Ecto neural progenitor cell (in vitro differentiated cells): ENCODE results near the gene SBNO2.

Experiments used
- DNase-seq: peaks from one replicate; pipeline ENCODE4 v3.0.0-alpha.2; 2018; ENCODE audit warnings: low spot score

The SBNO2 gene, protein sequence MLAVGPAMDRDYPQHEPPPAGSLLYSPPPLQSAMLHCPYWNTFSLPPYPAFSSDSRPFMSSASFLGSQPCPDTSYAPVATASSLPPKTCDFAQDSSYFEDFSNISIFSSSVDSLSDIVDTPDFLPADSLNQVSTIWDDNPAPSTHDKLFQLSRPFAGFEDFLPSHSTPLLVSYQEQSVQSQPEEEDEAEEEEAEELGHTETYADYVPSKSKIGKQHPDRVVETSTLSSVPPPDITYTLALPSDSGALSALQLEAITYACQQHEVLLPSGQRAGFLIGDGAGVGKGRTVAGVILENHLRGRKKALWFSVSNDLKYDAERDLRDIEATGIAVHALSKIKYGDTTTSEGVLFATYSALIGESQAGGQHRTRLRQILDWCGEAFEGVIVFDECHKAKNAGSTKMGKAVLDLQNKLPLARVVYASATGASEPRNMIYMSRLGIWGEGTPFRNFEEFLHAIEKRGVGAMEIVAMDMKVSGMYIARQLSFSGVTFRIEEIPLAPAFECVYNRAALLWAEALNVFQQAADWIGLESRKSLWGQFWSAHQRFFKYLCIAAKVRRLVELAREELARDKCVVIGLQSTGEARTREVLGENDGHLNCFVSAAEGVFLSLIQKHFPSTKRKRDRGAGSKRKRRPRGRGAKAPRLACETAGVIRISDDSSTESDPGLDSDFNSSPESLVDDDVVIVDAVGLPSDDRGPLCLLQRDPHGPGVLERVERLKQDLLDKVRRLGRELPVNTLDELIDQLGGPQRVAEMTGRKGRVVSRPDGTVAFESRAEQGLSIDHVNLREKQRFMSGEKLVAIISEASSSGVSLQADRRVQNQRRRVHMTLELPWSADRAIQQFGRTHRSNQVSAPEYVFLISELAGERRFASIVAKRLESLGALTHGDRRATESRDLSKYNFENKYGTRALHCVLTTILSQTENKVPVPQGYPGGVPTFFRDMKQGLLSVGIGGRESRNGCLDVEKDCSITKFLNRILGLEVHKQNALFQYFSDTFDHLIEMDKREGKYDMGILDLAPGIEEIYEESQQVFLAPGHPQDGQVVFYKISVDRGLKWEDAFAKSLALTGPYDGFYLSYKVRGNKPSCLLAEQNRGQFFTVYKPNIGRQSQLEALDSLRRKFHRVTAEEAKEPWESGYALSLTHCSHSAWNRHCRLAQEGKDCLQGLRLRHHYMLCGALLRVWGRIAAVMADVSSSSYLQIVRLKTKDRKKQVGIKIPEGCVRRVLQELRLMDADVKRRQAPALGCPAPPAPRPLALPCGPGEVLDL (N-terminal part only)

DNA sequence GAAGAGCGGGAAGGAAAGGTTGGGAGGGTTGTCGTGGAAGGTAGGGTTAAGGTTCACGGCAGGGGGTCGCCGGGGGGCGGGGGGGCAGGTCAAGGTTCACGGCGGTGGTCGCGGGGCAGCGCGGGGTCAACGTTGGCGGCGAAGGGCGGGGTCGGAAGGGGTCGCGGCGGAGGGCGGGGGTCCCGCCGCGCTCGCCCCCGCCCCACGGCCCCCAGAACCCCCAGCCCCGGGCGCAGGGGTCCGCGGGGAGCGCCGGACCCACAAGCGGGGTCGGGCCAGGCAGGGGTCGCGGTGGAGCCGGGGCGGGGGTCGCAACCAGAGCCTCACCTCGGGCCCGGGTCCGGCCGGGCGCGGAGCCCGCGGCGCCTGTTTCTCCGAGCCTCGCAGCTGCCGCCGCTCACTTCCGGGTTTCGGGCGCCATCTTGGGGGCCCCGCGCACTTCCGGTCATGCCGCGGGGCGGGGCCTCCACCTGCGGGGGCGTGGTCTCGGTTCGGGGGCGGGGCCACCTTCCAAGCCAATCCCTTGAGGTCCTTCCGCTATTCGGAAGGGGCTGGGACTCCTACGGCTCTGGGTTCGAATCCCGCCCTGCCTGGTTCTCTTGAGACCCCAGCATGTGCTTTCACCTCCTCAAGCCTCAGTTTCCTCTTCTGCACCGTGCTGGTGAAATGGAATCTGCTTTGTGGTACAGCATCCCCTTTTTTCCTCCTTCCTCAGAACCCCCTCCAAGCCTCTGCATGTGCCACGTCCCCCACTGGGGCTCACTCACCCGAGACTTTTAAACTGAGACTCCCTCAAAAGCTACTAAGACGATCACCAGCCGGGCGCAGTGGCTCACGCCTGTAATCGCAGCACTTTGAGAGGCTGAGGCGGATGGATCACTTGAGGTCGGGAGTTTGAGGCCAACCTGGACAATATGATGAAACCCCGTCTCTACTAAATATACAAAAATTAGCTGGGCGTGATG is at the start of gene SBNO2:
Gene SBNO2 (minus strand): TSS at position 424 of the 965 bp plus-strand sequence. CDS start 19,992 bp downstream, outside the sequence.
- peak; percentile 97 for DNase-seq

DNA sequence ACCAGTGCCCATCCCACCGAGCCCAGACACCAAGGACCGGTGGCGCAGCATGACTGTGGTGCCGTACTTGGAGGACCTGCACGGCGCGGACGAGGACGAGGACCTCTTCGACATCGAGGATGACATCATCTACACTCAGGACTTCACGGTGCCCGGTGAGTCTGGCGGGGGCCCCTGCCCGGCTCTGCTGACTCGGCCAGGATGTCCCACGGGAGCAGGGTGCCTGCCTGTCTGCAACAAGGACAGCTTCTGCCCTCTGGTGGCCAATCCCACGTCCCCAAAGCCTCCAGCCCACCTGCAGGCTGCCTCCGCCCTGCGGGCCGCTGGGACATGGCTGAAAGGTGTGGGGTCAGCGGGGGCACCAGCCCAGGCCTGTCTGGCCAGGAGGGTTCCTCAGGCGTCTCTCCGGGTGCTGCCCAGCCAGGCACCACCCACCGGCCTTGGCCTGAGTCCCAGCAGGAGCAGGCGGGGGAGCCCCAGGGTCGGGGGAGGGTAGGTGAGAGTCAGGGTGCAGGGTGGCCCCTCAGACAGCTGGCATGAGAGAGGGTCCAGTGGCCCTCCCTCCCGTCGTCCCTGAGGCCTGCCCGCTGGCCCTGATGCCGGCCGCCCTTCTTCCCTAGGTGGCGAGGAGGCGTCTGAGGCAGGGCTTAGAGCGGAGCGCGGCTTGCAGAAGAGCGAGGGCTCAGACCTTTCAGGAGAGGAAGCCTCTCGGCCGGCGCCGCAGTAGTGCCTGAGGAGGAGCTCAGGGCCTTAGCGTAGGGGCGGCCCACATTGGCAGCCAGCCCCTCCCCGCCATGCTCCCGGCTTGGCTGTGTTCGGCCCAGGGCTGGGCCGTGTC is 49.2 kb upstream of the SBNO2 start:
- no peak for DNase-seq

DNA sequence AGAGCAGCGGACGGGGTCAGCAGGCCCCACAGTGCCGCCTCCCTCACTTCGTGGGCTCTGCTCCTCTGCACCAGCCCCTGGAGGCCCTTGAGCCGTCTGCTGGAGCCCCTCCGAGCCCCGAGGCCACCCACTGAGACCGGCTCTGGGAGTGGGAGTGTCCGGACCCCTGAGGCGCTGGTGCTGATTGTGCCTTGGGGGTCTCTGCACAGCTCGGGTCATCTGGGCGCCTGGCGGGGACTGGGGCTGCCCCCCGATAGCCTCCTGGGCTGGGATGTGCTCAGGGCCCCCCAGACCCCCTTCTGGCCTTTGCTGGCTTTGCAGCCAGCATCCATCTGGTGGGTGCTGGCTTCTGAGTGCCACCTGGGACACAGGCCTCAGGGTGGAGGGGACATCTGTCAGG is 48.3 kb upstream of the SBNO2 start:
- no peak for DNase-seq

DNA sequence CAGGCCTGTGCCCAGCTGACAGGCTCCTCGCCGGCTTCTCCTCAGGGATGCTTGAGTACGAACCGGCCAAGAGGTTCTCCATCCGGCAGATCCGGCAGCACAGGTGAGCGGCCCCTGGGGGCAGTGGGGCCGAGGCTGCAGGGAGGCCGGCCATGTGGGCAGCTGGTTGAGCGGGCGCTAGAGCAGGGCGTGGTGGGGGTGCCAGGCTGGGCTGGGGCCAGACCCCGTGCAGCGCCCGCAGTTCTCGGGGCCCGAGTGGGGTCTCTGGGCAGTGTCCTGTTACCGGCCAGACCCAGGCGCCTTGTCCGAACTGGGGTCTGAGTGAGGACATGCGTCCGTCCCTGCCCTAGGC is 47.8 kb upstream of the SBNO2 start:
- DNase-seq: no peak

DNA sequence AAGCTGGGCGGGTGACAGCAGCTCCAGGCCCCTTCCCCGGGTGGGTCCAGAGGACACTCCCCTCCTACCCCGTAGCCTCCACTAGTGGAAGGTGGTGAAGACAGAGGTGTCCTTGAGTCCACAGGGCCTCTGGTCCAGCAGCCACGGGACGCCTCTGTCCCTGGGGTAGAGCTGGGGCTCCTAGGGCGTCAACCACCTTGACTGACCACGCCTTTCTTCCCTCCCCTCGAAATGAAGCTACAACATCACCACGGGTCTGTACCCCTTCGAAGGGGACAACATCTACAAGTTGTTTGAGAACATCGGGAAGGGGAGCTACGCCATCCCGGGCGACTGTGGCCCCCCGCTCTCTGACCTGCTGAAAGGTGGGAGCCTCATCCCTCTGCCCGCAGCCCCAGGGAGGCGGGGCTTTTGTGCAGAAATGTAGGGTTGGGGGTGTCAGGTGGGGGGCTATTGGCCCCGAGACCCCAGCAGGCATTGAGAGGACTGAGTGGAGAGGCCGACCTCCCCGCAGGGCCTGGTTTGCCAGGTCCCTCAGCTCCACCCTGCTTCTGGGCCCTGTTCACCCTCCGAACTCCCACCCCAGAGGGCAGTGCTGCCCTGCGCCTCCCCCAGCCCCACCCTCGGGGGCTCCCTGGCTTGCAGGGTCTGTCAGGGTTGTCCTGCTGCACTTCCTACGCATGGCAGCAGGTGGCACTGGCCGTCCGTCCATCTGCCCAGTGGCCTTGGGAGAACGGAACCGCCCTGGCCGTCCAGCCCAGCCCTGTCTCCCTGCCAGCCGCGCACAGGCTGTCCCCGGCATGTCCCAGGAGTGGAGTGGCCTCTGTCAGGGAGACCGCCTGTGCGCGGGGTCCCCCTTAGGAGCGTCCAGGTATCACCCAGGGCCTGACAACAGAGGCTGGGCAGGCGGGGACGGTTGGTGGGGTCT is 47.2 kb upstream of the SBNO2 start:
- peak; percentile 78 for DNase-seq

DNA sequence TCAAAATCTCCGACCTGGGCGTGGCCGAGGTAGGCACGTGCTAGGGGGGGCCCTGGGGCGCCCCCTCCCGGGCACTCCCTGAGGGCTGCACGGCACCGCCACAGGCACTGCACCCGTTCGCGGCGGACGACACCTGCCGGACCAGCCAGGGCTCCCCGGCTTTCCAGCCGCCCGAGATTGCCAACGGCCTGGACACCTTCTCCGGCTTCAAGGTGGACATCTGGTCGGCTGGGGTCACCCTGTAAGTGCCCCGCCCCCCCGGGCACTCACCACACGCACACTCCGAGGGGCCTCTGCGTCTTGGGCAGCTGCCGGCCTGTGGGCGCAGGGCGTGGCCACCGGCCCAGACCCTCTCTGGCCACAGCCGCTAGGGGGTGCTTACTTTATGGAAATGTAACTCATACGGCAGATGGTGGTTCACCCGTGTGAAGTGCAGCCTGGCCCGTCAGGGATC is 46.4 kb upstream of the SBNO2 start:
- DNase-seq: no peak

DNA sequence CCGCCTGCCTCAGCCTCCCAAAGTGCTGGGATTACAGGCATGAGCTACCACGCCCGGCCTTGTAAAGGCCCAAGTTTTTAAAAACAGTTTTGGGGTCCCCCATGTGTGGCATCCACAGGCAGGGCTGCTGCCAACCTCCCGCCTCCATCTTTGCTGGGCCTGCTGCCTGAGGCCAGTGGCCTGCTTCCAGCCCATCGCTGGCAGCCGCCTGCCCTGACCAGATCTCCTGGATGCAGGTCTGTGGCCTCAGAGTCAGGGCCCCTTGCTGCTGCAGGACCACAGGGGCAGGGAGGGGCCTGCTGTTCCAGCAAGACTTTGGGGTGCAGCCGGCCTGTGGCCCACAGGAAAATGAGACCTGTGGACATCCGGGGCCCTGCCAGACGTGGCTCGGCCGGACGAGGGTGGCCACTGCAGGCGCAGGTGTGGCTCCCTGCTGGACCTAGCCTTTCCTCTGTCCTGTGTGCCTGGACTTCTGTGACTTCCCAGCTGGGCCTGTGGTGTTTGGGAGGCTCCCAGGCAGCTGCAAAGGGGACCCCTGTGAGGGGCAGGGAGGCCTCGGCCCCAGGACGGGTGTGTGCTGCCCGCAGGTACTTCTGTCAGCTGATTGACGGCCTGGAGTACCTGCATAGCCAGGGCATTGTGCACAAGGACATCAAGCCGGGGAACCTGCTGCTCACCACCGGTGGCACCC is 45.9 kb upstream of the SBNO2 start:
- no peak for DNase-seq

DNA sequence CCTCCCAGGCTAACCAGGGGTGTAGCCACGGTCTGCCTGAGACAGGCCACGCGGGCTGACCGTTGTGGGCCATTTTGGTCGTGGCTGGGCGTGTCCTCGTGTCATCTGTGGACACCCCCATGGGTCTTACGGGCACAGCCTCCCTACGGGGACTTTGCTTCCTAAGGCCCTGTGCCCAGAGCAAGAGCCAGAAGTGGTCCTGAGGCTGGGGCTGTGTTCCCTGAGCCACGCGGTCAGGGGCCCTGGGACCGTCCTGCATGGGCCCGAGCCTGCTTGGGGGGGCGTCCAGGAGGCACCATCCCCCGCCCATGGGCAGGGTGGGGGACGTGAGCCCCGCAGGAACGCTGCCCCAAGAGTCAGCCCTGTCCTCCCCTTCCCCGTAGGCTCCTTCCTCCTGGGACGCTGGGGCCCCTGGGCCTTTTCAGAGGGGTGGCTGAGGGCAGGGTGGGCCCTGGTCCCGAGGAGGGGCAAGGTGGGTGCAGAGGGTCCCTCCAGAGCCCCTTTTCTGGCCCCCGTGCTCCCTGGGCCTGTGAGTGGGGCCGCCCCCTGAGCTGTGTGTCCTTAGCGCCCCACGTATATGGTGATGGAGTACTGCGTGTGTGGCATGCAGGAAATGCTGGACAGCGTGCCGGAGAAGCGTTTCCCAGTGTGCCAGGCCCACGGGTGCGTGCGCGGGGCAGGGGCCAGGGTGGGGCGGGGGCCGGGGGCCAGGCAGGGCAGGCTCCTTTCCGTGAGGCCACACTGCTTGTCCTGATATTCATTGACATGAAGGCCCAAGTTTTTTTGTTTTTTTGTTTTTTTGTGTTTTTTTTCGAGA is 44.9 kb upstream of the SBNO2 start:
- no peak for DNase-seq

DNA sequence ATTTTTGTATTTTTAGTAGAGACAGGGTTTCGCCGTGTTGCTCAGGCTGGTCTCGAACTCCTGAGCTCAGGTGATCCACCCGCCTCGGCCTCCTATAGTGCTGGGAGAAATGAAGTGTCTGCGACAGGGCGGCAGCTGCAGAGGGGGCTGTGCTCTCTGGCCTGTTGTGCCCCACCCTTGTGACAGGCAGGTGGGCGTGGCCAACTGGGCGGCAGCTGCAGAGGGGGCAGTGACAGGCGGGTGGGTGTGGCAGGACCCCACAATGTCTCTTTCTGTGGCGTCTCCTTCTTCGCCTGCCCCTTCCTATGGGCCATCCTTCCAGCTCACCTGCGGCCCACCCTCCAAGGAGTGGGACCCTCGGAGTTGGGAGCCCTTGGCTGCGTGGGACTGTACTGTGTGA is 43.3 kb upstream of the SBNO2 start:
- no peak for DNase-seq

DNA sequence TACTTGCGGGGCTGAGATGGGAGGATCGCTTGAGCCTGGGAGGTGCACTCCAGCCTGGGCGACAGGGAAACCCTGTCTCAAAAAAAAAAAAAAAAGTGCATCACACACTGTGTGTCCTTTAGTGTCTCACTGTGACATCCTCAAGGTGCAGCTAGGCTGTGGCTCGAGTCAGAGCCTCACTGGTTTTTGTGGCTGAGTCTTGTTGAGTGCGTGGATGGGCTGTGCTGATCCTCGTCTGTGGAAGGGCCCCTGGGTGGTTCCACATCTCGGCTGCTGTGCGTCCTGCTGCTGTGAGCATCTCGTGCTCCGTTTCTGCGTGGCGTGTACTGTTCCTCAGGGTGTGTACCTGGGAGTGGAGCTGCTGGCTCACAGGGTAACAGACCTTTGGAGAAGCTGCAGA is 42.7 kb upstream of the SBNO2 start:
- no peak for DNase-seq

DNA sequence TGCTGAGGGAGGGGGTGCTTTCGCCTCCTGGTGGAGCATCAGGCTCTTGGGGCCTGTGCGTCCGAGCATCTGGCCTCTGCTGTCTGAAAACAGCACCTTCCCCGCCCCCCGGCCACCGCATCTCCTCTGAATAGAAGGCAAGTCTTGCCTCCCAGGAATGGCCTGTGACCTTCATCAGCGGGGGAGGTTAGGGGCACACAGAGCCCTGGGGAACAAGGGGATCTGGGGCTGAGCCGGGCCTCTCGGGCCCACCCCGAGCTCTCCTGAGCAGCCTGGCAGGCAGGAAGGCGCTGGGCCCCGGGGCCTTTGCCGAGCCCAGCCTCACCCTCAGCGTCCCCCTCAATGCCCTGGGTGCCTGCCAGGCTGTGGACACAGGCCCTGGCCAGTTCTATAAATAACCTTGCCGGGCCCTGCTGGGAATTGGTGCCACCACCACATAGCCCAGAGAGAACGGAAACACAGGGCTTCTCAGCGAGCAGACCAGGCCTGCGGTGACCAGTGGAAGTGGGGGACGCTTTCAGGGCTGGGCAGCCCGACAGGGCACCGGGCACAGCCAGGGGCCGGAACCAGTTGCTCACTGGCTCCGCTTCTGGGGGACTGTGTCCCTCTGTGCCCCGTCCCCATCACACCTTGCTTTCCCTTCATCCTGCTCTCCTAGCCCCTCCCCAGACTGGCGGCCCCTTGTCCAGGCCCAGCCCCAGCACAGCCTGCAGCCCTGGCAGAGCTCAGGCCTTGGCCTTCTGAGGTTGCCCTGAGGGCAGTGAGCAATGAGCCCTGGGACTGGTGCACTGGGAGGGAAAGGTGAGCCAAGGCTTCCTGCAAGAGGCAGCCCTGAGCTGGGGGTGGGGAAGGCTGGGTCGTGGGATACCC is 41.0 kb upstream of the SBNO2 start:
- no peak for DNase-seq

DNA sequence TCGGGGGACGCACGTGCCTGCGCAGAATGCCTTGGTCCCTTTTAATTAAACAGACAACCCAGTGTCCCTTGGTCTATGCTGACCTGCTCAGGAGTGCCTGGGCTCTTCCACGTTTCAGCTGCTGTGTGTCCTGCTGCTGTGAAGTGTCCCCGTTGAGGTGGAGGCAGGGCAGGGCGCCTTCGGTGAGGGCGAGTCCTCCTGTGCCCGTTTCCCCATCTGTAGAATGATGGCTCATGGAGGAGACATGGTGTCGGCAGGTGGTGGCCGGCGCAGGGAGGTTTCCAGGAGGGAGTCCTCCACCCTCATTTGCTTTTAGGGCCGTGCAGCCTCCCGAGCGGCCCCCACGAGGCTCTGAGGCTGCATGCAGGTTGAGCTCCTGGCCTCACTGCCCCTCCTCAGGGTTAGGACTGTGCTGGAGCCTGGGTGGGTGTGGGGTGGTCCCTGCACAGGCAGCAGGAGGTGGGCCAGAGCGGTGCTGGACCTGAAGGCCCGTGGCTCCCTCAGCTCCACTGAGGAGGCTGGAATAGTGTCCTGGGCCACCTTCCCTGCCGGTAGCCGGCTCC is 40.3 kb upstream of the SBNO2 start:
- DNase-seq: no peak

DNA sequence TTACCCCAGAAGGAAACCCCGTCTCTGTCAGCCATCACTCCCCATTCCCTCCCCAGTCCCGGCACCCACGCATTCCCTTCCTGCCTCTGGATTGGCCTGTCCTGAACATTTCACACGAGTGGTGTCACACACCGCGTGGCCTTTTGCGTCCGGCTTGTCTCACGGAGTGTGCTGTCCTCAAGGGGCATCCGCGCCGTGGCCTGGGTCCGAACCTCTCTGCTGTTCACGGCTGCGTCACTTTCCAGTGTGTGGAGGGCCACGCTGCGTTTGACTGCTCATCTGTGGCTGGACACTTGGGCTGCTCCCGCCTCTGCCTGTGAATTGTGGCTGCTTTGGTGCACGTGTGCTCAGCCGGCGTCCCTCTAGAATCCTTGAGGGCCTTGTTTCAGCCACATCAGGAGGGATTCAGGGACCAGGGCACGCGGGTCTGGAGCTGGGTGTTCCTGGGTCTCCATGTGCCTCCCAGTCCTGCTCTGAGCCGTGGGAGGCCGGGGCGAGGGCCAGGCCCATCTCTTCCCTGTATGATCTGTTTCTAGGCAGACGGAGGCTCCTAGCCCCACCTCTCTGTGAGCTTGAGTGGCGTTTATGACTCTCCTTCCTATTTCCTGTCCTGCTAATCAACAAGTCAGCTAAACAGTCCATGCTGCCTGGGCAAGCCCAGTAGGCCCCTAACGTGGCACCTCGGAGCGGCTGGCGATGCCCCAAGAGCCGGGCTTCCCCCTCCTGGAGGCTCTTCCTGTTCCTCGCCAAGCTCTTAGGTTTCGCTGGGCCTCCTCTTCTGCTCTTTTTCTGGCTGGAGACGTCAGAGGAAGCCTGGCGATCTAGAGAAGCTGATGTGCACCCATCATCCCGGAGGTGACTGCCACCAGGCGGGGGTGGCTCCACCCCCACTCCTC is 39.6 kb upstream of the SBNO2 start:
- no peak for DNase-seq

DNA sequence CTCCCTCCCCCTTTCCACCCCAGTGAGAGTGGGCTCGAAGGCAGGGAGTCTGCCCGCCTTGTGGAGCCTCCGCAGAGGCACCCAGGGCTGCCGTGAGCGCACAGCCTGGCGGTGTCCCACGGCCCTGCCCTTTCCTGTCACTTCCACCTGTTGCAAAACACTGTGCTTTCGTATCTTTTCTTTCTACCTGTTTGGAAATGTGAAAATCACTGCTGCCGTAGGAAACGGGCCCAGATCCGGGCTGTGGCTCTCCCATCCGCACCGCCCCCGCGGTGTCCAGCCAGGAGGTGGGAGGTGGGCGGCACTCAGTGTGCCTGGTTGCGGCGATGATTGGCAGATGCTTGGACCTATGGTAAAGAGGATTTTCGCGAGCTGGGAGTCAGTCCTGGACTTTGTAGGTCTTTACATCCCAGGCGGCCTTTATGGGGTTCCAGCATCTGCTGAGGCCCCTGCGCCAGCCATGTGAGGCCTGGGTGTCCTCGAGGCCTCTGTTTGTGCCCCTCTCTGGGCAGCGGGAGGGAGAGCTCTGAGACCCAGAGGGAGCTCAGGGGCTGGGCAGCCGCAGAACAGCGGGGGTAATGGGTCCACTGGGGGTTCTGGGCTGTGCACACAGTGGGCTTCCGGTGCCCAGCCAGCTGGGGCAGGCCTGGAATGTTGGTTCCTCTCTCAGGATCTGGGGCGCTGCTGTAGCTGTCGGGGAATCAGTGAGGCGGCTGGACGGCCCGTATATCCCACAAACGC is 37.6 kb upstream of the SBNO2 start:
- DNase-seq: no peak

DNA sequence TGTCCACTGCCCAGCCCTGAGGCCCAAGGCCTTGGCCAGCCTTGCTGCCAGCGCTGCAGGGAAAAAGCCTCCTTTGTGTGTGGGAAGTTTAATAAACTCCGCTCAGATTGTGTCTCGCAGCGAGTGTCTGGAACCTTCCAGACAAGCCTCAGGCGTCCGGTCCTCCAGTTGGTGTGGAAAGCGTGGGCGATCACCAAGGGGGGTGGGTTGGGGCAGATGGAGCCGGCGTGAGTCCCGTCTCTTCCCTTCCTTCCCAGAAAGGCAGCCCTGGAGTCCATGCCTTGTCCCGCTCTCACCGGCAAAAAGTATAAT is 36.1 kb upstream of the SBNO2 start:
- no peak for DNase-seq
